K562 (cell line): ENCODE measurements around the gene IGF2BP3. TPM values are rescaled to one million over a fixed set of nuclear protein-coding genes. Genes with fewer than 3 reads are reported as not detected.

Experiments used
- MEIS2 ChIP-seq: fragments of 450-650 bp; IDR thresholded peaks from 2 replicates; pipeline ENCODE4 v1.6.1; 2014; ENCODE audit warnings: mild to moderate bottlenecking; ENCODE audit not compliant: partially characterized antibody
- PTBP1 ChIP-seq: fragments of 200-400 bp; formaldehyde crosslinking; IDR thresholded peaks from 2 replicates; pipeline ENCODE4 v1.6.1; 2017; ENCODE audit warnings: low read depth, low read length
- polyA plus RNA-seq, 8 experiments: library from polyadenylated mRNA; depleted of rRNA in 4 of 8; stranded (reverse) in 5 of 8; unstranded in 3 of 8; fragments of >200 nt; fragmentation: Nextera tagmentation in 2 of 8; fragmentation: Illumina TruSeq in 1 of 8; extraction: Ambion mirVana in 2 of 8; extraction: Trizol in 1 of 8; gene quantifications; 2 replicates each; pipeline versions ENCODE4 v1.2.1 to v1.2.3, GENCODE V29; 2011 to 2014; ENCODE audit warnings: inconsistent platforms in 1 of 8, missing spikeins in 1 of 8
- total RNA-seq, 7 experiments: library from RNA; depleted of rRNA in 6 of 7; stranded (reverse); fragments of >200 nt in 6 of 7; fragmentation: Illumina TruSeq in 2 of 7; extraction: Trizol in 2 of 7; gene quantifications; 2 replicates each; pipeline versions ENCODE4 v1.2.1 to v1.2.3, GENCODE V29; 2011 to 2021; ENCODE audit warnings: low replicate concordance in 1 of 7
- TF ChIP-seq, protein P1 (sequence below): sonication (generic); formaldehyde crosslinking; IDR thresholded peaks from 2 replicates; pipeline ENCODE4 v1.8.0; 2023; ENCODE audit warnings: missing genetic modification reagents, mild to moderate bottlenecking, borderline replicate concordance
- TF ChIP-seq, protein P2 (sequence below): sonication (generic); formaldehyde crosslinking; IDR thresholded peaks from 2 replicates; pipeline ENCODE4 v1.9.0; 2022; ENCODE audit warnings: mild to moderate bottlenecking, missing genetic modification reagents
- TF ChIP-seq, protein P3 (sequence below), 2 experiments: fragments of 450-650 bp; formaldehyde crosslinking in 1 of 2; IDR thresholded peaks; 2 replicates each; pipeline versions ENCODE4 v1.4.0 to v1.6.1; 2014 to 2020; ENCODE audit warnings: mild to moderate bottlenecking in 2 of 2, borderline replicate concordance in 1 of 2, low read depth in 1 of 2
- TF ChIP-seq, protein P4 (sequence below): fragments of 450-650 bp; IDR thresholded peaks from 2 replicates; pipeline ENCODE4 v1.6.1; 2016

IGF2BP3 gene
- total and polyA plus RNA-seq, 9 of the 15 experiments (the other 6 are each of a cell fraction or from before 2014, with no cell fraction given), result 8.4 to 88.1 (median 61.2) TPM

DNA sequence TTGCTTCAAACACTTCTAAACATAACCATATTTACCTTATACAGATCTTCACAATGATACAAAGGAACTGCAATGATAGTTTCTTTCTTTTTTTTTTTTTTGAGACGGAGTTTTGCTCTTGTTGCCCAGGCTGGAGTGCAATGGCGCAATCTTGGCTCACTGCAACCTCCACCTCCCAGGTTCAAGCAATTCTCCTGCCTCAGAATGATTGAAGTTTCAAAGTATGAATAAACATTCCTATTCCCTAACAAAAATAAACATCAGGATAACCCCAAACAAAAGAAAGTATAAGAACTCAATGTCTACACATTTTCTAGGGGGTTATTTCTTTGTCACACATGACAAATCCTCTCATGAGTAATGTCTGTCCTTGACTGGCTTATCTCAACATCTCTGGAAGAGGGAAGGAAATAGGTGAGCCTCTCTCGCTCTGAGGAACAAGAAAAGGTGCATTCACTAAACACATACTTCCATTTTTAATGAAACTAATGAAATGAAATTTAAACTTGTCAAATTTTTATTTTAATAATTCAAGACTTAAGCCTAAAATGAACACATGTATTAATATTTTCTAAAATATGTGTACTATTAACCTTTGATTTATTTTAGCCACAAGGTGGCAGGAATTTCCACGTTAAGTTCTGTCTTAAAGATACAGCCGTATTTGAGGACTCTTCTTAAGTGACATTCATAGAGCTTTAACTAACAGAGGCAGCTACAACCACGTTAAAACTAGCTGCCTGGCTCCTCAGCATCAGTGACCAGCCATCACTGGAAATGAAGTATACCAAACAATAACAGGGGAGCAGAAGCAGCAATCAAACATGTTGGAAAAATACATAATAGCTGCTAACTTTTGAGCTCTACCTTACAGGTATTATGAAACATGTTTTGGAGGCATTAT, 112.8 kb downstream of the IGF2BP3 start (continued):
- TF ChIP-seq, protein P1, sequence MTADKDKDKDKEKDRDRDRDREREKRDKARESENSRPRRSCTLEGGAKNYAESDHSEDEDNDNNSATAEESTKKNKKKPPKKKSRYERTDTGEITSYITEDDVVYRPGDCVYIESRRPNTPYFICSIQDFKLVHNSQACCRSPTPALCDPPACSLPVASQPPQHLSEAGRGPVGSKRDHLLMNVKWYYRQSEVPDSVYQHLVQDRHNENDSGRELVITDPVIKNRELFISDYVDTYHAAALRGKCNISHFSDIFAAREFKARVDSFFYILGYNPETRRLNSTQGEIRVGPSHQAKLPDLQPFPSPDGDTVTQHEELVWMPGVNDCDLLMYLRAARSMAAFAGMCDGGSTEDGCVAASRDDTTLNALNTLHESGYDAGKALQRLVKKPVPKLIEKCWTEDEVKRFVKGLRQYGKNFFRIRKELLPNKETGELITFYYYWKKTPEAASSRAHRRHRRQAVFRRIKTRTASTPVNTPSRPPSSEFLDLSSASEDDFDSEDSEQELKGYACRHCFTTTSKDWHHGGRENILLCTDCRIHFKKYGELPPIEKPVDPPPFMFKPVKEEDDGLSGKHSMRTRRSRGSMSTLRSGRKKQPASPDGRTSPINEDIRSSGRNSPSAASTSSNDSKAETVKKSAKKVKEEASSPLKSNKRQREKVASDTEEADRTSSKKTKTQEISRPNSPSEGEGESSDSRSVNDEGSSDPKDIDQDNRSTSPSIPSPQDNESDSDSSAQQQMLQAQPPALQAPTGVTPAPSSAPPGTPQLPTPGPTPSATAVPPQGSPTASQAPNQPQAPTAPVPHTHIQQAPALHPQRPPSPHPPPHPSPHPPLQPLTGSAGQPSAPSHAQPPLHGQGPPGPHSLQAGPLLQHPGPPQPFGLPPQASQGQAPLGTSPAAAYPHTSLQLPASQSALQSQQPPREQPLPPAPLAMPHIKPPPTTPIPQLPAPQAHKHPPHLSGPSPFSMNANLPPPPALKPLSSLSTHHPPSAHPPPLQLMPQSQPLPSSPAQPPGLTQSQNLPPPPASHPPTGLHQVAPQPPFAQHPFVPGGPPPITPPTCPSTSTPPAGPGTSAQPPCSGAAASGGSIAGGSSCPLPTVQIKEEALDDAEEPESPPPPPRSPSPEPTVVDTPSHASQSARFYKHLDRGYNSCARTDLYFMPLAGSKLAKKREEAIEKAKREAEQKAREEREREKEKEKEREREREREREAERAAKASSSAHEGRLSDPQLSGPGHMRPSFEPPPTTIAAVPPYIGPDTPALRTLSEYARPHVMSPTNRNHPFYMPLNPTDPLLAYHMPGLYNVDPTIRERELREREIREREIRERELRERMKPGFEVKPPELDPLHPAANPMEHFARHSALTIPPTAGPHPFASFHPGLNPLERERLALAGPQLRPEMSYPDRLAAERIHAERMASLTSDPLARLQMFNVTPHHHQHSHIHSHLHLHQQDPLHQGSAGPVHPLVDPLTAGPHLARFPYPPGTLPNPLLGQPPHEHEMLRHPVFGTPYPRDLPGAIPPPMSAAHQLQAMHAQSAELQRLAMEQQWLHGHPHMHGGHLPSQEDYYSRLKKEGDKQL (CRISPR knock-in tag), result no peak
- TF ChIP-seq, protein P2, sequence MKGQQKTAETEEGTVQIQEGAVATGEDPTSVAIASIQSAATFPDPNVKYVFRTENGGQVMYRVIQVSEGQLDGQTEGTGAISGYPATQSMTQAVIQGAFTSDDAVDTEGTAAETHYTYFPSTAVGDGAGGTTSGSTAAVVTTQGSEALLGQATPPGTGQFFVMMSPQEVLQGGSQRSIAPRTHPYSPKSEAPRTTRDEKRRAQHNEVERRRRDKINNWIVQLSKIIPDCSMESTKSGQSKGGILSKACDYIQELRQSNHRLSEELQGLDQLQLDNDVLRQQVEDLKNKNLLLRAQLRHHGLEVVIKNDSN, result no peak
- TF ChIP-seq PTBP1, result no peak
- TF ChIP-seq, protein P3, sequence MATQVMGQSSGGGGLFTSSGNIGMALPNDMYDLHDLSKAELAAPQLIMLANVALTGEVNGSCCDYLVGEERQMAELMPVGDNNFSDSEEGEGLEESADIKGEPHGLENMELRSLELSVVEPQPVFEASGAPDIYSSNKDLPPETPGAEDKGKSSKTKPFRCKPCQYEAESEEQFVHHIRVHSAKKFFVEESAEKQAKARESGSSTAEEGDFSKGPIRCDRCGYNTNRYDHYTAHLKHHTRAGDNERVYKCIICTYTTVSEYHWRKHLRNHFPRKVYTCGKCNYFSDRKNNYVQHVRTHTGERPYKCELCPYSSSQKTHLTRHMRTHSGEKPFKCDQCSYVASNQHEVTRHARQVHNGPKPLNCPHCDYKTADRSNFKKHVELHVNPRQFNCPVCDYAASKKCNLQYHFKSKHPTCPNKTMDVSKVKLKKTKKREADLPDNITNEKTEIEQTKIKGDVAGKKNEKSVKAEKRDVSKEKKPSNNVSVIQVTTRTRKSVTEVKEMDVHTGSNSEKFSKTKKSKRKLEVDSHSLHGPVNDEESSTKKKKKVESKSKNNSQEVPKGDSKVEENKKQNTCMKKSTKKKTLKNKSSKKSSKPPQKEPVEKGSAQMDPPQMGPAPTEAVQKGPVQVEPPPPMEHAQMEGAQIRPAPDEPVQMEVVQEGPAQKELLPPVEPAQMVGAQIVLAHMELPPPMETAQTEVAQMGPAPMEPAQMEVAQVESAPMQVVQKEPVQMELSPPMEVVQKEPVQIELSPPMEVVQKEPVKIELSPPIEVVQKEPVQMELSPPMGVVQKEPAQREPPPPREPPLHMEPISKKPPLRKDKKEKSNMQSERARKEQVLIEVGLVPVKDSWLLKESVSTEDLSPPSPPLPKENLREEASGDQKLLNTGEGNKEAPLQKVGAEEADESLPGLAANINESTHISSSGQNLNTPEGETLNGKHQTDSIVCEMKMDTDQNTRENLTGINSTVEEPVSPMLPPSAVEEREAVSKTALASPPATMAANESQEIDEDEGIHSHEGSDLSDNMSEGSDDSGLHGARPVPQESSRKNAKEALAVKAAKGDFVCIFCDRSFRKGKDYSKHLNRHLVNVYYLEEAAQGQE (IDR thresholded peaks at IDR 0.05; ENCODE audit: borderline replicate concordance), result peak; percentile 62; the same call in 1 of the 2 replicates
- TF ChIP-seq, protein P3 (CRISPR knock-in tag; IDR thresholded peaks at IDR 0.05; ENCODE audit: low read depth), result no peak
- TF ChIP-seq MEIS2, result peak; percentile 69
- TF ChIP-seq, protein P4, sequence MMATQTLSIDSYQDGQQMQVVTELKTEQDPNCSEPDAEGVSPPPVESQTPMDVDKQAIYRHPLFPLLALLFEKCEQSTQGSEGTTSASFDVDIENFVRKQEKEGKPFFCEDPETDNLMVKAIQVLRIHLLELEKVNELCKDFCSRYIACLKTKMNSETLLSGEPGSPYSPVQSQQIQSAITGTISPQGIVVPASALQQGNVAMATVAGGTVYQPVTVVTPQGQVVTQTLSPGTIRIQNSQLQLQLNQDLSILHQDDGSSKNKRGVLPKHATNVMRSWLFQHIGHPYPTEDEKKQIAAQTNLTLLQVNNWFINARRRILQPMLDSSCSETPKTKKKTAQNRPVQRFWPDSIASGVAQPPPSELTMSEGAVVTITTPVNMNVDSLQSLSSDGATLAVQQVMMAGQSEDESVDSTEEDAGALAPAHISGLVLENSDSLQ, result peak; percentile 23; the same call in 1 of the 2 replicates
